HS-5 (cell line): ENCODE measurements around the gene AMER3.

Experiments
- DNase-seq: peaks from one replicate; pipeline ENCODE4 v3.0.0-alpha.2; 2012; ENCODE audit warnings: low read depth

The AMER3 gene

DNA sequence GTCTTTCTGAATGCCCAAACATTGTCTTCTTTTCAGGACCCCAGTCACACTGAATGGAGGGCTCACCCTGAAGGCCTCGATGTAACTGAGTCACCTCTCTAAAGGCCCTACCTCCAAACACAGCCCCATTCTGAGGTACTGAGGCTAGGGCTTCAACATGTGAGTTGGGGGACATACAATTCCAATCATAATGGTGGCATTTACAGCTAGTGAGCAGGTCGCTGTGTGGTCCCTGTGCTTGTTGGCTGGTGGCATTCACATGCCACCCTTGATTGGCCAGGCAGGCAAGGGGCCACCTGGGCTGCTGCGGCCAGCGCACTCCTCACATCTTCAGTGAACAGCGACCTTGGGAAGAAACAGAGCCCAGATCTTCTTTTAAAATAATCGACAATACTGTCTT lies 30.7 kb downstream of the AMER3 start:
- DNase-seq = no peak

GRCh38 chr2:130787841-130788240 lies 32.5 kb downstream of the AMER3 start:
- DNase-seq = no peak

DNA sequence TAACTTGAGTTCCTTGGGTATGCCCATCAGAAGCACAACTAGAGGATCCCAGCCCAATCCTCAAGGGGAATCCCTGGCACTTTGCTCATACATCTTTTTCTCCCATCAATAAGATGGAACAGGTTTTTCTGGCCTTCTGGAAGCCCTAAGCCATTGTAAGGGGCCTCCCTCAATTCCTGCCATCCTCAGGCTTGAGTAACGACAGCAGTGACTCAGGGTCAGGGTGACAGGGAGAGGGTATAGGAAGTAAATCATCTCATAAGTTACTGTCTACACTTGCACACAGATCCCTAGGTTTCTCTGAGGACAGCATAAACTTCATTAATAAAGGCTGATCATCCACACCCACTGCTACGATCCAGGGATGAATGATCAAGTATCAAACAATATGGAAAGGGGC lies 35.0 kb downstream of the AMER3 start:
- no peak for DNase-seq

- no peak for DNase-seq
Observed at GRCh38 chr2:130790804-130791616, 35.7 kb downstream of the AMER3 start.

DNA sequence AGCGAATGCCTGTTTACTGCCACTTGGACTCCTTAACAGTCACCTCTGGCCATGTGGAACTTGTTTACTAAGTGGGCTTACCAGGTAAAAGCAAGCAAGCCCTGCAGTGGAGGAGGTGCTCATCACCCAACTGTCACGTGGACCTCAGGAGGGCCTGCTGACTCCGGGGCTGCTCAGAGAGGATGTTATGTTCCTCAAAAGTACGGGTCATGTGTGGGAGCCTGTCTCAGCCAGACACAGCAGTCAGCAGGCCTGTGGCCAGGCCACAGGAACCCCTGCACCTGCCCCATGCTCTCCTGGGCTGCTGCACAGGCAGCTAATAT lies 36.2 kb downstream of the AMER3 start:
- DNase-seq = no peak

DNA sequence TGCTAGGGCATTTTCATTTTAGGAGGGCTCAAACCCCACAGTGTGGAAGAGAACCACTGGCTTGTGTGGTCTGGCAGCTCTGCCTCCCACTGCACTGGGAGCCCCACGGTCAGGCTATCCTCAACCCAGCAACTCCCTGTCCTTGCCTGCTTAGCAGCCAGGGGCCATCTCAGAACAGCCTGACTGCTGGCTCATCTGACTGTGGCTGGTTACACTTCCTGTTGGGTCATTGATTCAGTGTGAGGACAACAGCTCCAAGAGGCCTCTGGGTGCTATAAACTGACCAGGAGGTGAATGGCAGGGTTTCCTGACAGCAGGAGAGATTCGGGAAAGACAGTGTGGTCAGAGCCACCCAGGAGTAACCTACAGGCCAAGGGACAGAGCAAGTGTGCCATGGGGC lies 40.1 kb downstream of the AMER3 start:
- DNase-seq = no peak

DNA sequence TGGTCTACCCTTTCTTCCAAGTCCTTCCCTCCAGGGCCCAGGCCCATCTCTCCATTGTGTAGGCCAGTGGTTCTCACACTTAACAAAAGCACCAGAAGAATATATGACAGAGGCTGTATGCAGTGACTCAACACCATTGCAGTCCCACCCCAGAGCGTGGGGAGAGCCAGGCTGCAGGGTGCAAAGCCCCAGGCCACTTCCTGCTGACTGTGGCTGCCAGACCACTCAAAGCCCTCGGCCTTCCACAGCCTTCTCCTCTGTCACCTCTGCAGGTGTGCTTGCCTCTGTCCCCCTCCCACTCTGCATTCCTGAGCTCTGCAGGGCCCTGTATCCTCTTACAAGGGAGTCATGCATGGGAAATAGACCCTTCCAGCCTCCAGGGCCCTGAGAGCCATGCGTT lies 41.0 kb downstream of the AMER3 start:
- DNase-seq = no peak

DNA sequence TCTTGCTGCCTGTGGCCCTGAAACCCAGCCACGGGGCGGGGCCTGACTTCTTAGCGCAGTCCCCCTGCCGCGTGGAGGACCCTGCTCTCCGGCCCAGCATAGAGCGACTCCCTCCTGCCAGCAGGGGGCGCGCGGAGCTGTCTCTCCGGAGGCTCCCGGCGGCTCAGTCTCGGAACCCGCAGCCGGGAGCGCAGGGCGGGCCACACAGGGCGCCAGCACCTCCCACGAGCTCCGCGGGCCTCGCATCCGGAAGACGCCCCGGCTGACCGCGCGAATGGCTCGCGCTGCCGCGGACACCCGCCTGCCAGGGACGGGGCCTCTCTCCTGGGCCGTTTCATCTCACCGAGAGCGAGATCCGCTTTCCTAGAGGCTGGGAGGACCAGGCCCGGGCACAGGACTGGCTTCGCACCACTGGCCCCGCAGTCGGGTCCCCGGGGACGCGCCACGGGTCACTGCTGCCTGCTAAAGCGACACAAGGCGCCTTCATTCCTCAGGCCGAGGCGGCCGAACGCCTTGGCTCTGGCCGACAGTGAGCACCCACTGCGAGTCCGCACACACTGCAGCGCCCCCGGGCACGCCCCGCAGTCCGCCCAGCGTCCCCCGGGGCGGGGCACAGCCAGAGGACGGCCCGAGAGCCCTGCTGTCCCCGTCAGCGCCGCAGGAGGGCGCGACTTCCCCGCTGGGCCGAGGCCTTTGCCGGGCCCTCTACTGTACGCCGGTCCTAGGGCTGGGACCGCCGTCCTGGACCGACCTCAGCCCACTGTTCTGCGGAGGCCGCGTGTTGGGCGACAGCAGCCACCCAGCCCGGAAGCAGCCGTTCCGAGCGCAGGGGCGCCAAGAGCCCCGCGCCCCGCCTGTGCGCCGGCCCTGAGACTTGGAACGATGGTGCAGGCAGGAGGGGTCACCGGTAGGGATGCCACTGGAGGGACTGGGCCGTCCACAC lies 42.4 kb downstream of the AMER3 start:
- peak; percentile 44 for DNase-seq

DNA sequence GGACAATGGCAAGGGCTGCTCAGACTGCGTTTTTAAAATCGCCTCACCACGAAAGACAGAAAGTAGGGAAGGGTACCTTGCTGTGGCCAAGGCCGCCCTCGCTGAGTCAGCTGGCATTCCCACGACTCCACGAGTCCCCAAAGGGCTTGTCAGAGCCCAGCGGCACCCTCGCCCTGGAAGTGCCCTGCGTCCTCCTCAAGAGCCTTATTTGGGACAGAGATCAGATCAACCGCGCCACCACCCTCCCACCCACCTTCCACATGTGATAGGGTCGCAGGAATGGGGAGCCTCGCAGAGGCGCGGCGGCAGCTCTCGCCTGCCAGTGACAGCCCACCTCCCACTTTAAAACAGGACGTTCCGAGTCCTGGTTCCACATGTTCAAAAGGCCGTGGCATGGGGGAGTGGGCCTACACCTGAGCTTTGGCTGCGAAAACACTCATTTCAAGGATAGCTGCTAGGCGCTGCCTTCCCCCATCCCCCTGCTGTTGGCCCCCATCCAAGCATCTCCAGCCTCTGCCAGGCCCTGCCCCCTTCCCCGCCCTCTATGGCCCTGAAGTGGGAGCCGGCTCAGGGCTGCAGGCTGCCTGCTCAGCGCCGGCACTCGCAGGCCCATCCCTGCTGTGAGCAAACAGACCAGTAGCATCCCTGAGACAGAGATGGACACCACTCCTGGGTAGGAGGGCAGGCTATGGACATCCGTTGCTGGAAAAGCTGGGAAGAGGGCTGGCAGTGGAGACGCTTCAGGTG lies 43.3 kb downstream of the AMER3 start:
- DNase-seq = no peak

GRCh38 chr2:130799295-130799694 lies 44.0 kb downstream of the AMER3 start:
- no peak for DNase-seq

- DNase-seq = no peak
Observed at GRCh38 chr2:130805613-130806012, 50.3 kb downstream of the AMER3 start.

DNA sequence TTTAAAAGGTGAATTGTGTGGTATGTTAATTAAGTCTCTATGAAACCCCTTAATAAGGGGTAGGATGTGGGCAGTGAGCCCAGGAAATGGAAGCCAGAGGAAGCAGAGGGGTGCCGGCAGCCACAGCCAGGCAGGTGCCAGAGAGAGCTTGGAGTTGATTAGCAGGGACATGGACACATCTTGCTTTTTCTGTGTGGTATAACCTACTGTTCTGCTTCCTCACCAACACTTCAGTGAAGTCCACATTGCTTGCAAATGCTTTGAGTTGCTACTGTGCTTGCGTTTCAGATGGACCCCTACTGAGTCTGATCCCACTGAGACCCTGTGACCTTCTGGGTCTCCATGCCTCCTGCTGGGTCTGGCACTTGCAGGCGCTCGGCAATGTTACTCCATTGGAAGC lies 51.0 kb downstream of the AMER3 start:
- DNase-seq = no peak

DNA sequence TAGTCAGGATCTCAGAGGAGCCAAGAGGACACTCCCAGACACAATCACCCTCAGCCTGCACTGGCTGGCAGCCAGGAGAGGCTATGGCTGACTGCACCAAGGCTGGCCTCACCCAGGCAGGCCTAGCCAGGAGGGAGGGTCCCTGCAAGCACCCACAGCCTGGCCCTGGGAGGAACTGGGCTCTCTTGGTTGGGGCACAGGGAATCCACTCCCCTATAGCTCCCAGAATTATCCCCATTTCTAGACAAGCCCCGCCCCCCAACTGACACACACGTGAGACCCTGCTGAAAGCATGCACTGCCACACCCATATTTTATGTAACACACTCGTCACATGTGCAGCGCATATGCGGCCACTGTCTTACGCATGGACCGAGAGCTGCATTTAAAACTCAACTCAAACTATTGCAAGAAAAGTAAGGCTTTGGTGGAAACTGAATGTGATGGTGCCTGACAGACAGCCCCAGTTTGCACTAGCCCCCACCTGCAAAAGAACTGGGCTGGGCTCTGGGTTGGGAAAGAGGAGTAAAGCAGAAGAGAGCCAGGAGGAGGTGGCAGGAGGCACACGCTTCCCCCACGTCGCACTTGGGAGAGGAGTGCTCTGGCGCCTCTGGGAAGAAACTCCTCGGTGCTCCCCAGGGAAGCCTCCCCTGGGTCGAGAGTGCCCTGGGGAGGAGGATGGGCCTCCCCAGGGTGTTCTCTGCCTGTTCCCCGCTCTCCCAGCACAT lies 52.5 kb downstream of the AMER3 start:
- DNase-seq = no peak

GRCh38 chr2:130808482-130809268 lies 53.3 kb downstream of the AMER3 start:
- DNase-seq = no peak

- DNase-seq = no peak
Observed at GRCh38 chr2:130810490-130810889, 55.1 kb downstream of the AMER3 start.

DNA sequence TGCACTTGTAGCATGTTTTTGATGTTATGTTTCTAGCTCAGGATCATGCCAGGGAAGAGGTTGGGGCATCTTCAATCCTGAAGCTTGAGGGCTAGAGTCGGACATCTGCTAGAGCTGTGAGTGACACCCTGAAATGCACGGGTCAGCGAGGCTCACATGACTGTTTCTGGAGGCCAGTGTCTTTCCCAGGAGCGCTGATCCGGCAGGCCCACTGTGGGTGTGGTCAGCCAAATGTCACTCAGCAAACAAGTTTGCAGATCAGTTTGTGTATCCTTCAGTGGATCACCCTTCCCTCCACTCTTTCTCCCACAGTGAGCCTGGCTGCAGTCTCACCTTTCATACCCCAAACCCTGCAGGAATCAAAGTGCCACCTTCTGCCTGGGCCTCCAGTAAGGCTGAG lies 58.4 kb downstream of the AMER3 start:
- DNase-seq = no peak

GRCh38 chr2:130814931-130815680 lies 59.8 kb downstream of the AMER3 start:
- no peak for DNase-seq
